GM12873 (cell line): ENCODE data around the gene FSD1L.
A peak's percentile ranks its signal among the peaks of the same experiment; 100 is the strongest.

Experiments used
- TF ChIP-seq, protein P1 (sequence below): IDR thresholded peaks from 2 replicates; pipeline ENCODE4 v1.5.1; 2012; ENCODE audit warnings: low read depth, mild to moderate bottlenecking, moderate library complexity, low read length, control low read depth; ENCODE audit not compliant: insufficient read depth; ENCODE audit errors: missing control alignments

Gene FSD1L

DNA sequence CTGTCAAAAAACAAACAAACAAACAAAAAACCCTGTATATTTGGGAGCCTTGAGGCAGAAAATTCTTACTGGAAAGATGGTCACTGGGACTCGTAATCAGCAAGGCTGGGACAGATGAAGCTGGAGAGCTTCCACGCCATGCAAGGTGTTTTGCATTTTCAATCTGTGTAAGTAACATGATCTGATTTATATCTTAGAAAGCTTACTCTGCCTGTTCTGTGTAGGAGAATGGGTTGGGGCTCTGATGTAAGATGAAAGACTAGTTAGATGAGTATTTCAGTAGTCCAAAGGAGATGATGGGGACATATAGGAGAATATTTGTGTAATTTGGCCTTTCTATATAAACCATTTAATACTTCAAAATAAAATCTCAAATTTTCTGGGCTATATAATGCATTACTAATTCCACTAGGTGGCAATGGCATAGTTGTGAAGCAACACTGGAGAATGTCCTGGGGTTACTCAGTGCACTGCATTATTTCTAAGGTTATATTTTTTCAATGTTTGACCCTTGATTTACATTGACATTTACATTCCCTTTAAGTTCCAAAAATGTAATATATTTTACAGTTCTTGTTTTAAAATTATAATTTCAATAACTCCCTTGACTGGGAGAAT is 21.9 kb upstream of the FSD1L start:
- TF ChIP-seq, protein P1, sequence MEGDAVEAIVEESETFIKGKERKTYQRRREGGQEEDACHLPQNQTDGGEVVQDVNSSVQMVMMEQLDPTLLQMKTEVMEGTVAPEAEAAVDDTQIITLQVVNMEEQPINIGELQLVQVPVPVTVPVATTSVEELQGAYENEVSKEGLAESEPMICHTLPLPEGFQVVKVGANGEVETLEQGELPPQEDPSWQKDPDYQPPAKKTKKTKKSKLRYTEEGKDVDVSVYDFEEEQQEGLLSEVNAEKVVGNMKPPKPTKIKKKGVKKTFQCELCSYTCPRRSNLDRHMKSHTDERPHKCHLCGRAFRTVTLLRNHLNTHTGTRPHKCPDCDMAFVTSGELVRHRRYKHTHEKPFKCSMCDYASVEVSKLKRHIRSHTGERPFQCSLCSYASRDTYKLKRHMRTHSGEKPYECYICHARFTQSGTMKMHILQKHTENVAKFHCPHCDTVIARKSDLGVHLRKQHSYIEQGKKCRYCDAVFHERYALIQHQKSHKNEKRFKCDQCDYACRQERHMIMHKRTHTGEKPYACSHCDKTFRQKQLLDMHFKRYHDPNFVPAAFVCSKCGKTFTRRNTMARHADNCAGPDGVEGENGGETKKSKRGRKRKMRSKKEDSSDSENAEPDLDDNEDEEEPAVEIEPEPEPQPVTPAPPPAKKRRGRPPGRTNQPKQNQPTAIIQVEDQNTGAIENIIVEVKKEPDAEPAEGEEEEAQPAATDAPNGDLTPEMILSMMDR: peak; percentile 45

DNA sequence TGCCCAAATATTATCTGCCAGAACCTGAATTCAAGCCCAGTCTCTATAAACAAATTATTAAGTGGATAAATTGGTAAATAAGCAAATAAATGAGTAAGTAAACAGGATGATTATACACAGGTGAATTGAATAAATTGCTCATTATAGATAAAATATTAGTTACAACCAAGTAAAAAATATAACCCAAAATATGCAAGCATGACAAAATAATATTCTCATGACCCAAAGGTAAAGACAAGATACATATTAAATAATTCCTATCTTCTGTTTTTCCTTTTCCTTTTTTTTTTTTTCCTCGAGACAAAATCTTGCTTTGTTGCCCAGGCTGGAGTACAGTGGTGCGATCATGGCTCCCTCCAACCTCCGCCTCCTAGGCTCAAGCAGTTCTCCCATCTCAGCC is 21.2 kb upstream of the FSD1L start:
- TF ChIP-seq, protein P1: no peak

DNA sequence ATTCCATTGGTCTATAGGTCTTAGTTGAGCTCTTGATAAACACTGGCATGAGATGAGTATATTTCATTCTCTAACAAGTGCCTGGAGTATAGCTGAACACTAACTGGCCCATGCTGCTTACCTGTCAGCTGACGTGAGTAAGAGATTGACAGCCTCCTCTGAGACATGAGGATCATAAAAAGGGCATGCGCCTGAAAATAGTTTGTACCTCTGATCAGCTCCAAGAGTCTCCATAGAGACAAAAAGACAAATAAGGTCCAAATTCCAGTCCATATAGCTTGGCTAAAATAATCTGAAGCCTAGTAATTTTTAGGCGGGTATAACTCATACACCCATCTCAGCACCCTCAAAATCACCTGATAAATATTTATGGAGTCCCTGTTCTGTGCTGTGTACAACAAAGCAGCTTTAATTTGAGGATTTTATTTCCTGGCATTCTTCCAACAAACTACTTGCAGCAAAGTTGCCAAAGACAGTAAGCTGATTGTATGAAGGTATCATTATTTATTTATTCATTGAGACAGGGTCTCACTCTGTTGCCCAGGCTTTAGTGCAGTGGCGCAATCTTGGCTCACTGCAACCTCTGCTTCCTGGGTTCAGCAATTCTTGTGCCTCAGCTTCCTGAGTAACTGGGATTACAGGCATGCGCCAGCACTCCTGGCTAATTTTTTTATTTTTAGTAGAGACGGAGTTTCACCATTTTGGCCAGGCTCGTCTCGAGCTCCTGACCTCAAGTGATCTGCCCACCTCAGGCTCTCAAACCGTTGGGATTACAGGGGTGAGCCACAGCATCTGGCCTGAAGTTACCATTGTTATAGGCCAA is 16.2 kb upstream of the FSD1L start:
- TF ChIP-seq, protein P1: no peak

DNA sequence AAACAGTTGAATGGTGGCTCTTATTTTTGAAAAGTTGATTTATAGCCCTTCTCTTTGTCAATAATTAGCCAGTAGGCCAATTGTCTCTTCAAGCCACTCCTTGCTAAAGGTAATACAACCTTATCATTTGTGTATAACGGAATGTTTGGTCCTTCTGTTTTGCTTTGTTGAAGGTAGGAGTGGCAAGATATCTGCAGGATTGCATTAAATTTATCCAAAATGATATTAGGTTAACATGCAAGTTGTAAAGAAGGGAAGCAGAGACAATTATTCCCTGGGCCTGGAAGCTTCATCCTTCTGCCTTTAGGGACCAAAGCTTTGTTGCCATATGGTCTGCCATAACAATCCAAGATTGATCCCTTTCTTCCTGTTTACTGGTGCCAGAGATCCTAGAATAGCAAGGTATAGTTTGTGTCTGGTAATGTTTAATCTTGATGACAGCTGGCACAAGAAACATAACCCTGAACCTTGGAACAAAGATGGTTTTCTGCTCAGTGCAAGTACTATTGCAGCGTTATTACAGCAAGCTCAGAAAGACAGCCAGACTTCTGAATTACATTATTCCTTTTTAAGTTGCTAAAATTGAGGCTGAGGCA is 15.5 kb upstream of the FSD1L start:
- TF ChIP-seq, protein P1: no peak

DNA sequence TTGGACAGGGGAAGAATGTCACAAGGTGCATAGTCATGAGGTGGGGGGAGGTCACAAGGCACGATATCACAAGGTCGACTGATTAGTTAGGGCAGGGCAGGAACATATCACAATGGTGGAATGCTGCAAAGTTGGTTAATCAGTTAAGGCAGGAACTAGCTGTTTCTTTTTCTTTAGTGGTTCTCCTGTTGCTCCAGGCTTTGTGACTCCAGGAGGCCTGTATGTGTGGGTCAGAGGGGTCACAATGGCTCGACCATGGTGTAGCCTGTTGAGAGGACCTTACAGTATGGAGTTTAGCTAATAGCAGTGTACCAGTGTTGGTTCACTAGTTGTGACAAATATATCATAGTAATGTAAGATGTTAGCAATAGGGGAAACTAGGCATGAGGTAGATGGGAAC is 12.4 kb upstream of the FSD1L start:
- TF ChIP-seq, protein P1: no peak

DNA sequence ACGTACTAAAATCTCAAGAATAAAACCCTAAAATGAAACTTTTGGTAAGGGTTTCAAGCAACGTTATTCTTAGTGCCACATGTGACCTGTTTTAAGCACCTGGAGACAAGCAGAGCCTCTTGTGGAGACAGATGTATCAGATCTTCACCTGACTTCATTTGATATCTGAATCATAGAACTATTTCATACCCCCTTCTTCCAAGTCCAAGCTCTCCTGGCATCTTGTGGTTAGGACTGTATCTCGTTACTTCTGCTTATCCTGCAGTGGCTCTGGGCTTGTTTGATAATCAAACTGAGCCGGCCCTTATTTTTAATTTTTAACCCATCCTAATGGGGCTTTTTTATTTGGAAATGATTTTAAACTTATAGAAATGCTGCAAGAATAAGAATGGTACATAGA is 11.1 kb upstream of the FSD1L start:
- TF ChIP-seq, protein P1: no peak

DNA sequence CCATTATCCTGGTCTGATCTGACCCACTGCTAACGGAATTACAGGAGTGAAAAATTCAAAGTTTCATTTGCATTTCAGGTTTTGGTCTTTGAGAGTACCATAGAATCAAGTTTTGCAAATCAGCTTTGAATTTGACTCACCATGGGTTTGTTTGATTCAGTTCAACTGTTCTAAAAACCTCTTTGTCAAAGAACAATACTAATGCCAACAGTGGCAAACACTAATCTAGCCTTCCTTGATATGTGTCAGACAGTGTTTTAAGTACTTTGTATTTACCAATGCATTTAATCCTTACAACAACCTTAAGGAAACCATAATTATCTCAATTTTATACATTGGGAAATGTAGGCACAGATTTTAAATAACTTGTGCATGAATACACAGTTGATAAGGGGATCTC is 10.1 kb upstream of the FSD1L start:
- TF ChIP-seq, protein P1: no peak
